Mesodermal cell (in vitro differentiated cells): ENCODE data around the gene CORO2A.
"Not testable (repeated sequence)": the region's sequence is repeated elsewhere in the genome, so short reads cannot be mapped to it uniquely, and the experiment has no call there.

Experiments
- H3K27ac ChIP-seq: 2 replicates; pipeline ENCODE4 v1.7.0; 2013; ENCODE audit warnings: mild to moderate bottlenecking, low read depth, low read length, moderate library complexity; ENCODE audit not compliant: severe bottlenecking
- H3K36me3 ChIP-seq: 2 replicates; pipeline ENCODE4 v1.7.1; 2013; ENCODE audit warnings: mild to moderate bottlenecking, low read length, moderate library complexity; ENCODE audit not compliant: control insufficient read depth, insufficient read depth
- H3K4me1 ChIP-seq: one replicate; pipeline ENCODE4 v1.7.1; 2013; ENCODE audit warnings: mild to moderate bottlenecking, low read length; ENCODE audit not compliant: insufficient read depth, control insufficient read depth, poor library complexity, severe bottlenecking
- H3K4me3 ChIP-seq: 2 replicates; pipeline ENCODE4 v1.7.0; 2013; ENCODE audit warnings: low read length, control low read depth, mild to moderate bottlenecking; ENCODE audit not compliant: insufficient read depth, poor library complexity, severe bottlenecking; ENCODE audit errors: extremely low read depth
- H3K9me3 ChIP-seq: 2 replicates; pipeline ENCODE4 v1.7.1; 2013; ENCODE audit warnings: mild to moderate bottlenecking, low read length, moderate library complexity; ENCODE audit not compliant: control insufficient read depth
- WGBS, 2 experiments: methylation state at CpG; one replicate each; pipeline ENCODE4 v1.1.5; 2013; ENCODE audit warnings: missing lambda C conversion rate in 2 of 2; ENCODE audit not compliant: insufficient coverage in 2 of 2; 5-methylcytosine and 5-hydroxymethylcytosine counted together

Gene CORO2A

DNA sequence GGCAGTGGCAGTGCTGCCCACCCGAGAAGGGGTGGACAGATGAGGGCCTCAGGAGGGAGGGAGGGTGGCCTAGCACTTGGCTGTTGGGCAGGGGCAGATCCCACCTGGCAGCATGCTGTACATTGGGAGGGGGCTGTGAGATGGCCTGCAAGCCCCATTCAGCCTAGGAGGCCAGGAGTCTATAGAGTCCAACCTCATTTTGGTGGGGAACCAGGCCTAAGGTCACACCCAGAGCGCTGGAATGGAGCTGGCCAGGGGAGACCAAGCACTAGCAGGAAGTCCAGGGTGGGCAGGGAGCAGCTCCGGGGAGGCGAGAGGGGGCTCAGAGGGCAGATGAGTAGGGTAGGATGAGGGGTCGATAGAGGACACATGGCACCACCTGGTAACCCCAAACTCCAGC, 96.3 kb downstream of the CORO2A start:
- Histone ChIP-seq H3K36me3 (no peaks in the 10 kb centered on the region), H3K9me3 (no peaks in the 10 kb centered on the region), H3K4me1 (no peaks in the 10 kb centered on the region), H3K4me3 (no peak overlapping the region), H3K27ac (no peak overlapping the region)
- 96 to 100% methylated on average over 1 to 4 of the region's 5 CpGs for WGBS, 2 experiments

GRCh38 chr9:98095401-98095800, 97.0 kb downstream of the CORO2A start:
- H3K9me3 ChIP-seq, result no peaks in the 10 kb centered on the region
- no peaks in the 10 kb centered on the region for H3K36me3 ChIP-seq
- WGBS, 2 experiments, result 92 to 94% methylated on average over 5 to 7 of the region's 7 CpGs
- no peak overlapping the region for H3K4me3 ChIP-seq
- no peaks in the 10 kb centered on the region for H3K4me1 ChIP-seq
- H3K27ac ChIP-seq, result no peak overlapping the region

- H3K9me3 ChIP-seq, result no peaks in the 10 kb centered on the region
- no peaks in the 10 kb centered on the region for H3K36me3 ChIP-seq
- H3K4me3 ChIP-seq, result no peak overlapping the region
- no peak overlapping the region for H3K27ac ChIP-seq
- 91 to 93% methylated on average over 16 of the region's 16 CpGs for WGBS, 2 experiments
- H3K4me1 ChIP-seq, result no peaks in the 10 kb centered on the region
Observed at GRCh38 chr9:98094851-98095250, 97.6 kb downstream of the CORO2A start.

DNA sequence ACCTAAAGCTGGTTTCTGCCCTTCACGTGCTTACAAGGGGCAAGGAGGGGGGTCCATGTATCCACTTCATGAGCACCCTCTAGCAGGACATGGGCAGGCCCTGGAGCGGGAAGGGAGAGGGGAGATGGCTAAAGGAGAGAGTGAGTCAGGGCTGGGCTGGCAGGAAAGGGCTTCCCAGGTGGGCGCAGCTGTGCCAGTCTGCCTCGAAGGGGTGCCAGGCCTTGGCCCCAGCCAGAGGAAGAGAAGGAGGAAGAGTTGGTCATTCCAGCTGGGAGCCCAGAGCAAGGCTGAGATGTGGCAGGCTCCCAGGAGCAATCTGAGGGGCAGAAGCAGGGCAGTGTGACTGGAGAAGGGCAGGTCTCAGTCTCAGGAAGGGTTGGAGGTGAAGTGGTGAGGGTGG, 98.1 kb downstream of the CORO2A start:
- 100% methylated on average over 2 of the region's 4 CpGs for WGBS, 2 experiments
- Histone ChIP-seq H3K36me3 (no peaks in the 10 kb centered on the region), H3K4me1 (no peaks in the 10 kb centered on the region), H3K27ac (no peak overlapping the region), H3K9me3 (no peaks in the 10 kb centered on the region), H3K4me3 (no peak overlapping the region)

- H3K9me3 ChIP-seq, result no peaks in the 10 kb centered on the region
- no peak overlapping the region for H3K4me3 ChIP-seq
- H3K36me3 ChIP-seq, result no peaks in the 10 kb centered on the region
- no peak overlapping the region for H3K27ac ChIP-seq
- no peaks in the 10 kb centered on the region for H3K4me1 ChIP-seq
- 88 to 93% methylated on average over 8 to 11 of the region's 11 CpGs for WGBS, 2 experiments
Observed at GRCh38 chr9:98092613-98092931, 99.9 kb downstream of the CORO2A start.

GRCh38 chr9:98091735-98092612, 100.5 kb downstream of the CORO2A start:
- no peak overlapping the region for H3K27ac ChIP-seq
- no peaks in the 10 kb centered on the region for H3K36me3 ChIP-seq
- no peaks in the 10 kb centered on the region for H3K9me3 ChIP-seq
- no peak overlapping the region for H3K4me3 ChIP-seq
- WGBS, 2 experiments, result 74 to 75% methylated on average over 10 to 13 of the region's 17 CpGs
- H3K4me1 ChIP-seq, result no peaks in the 10 kb centered on the region

DNA sequence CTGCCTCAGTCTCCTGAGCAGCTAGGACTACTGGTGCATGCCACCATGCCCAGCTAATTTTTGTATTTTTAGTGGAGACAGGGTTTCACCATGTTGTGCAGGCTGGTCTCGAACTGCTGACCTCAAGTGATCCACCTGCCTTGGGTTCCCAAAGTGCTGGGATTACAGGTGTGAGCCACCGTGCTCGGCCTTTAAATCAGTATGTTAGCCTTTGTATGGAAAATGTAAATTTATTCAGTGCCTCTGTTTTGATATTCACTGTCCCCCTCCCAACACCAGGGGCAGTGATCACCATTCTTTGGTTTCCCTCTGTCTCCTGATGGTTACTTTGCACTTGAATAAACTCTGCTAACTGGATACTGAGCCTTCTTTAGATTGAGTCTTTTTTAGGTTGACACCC, 101.8 kb downstream of the CORO2A start:
- not testable (repeated sequence) for H3K4me1 ChIP-seq, H3K36me3 ChIP-seq, H3K9me3 ChIP-seq, H3K27ac ChIP-seq, H3K4me3 ChIP-seq
- 50 to 90% methylated on average over 1 to 3 of the region's 3 CpGs for WGBS, 2 experiments

DNA sequence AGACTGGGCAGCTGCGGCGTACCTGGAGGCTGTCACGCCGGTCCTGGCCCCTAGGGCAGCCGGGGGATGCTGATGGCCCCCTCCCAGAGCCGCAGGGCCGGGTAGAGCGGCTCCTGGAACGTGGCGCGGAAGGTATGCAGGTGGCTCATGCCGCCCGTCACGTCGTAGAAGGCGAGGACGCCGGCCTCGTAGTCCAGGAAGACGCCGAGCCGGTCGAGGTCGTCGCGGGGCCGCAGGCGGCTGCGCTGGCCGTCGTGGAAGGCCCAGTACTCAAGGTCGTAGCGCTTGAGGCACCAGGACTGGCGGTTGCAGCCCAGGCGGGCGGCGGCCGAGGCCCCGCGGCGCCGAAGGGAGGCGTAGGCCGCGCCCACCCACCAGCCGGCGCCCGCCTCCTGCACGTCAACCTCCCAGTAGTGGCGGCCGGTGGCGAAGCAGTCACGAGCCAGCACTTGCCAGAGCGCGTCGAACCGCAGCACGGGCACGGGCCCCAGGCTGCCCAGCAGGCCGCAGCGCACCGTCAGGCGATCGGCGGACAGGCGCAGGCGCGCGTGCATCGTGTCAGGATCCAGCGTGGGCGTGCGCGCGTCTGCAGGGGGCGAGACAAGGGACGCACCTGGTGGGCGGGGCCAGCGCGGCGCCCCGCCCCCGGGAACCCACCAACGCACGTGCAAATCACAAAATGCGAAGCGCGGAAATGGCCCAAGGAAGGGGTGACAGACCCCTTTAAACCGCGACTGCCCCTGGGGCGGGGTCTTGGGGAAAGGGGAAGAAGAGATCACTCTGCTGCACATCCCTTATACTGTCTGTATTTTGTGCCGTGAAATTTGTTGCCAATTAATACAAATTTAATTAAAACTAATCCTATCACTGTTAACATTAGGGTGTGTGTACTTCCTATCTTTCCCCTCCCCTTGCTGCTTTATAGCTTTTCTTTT, 104.8 kb downstream of the CORO2A start:
- Histone ChIP-seq H3K36me3 (peaks cover 18% of the 10 kb centered on the region), H3K4me1 (no peaks in the 10 kb centered on the region), H3K9me3 (no peaks in the 10 kb centered on the region), H3K4me3 (no peak overlapping the region), H3K27ac (no peak overlapping the region)
- WGBS, 2 experiments, result 93 to 97% methylated on average over 56 to 90 of the region's 92 CpGs

GRCh38 chr9:98086461-98086860, 106.0 kb downstream of the CORO2A start:
- H3K27ac ChIP-seq, result no peak overlapping the region
- no peaks in the 10 kb centered on the region for H3K9me3 ChIP-seq
- 92 to 95% methylated on average over 4 of the region's 4 CpGs for WGBS, 2 experiments
- no peaks in the 10 kb centered on the region for H3K4me1 ChIP-seq
- H3K4me3 ChIP-seq, result no peak overlapping the region
- peaks cover 30% of the 10 kb centered on the region for H3K36me3 ChIP-seq

- H3K27ac ChIP-seq, result no peak overlapping the region
- no peaks in the 10 kb centered on the region for H3K9me3 ChIP-seq
- H3K4me3 ChIP-seq, result no peak overlapping the region
- peaks cover 36% of the 10 kb centered on the region for H3K36me3 ChIP-seq
- WGBS, 2 experiments, result 73 to 79% methylated on average over 5 to 7 of the region's 7 CpGs
- peaks cover 4% of the 10 kb centered on the region for H3K4me1 ChIP-seq
Observed at GRCh38 chr9:98085944-98086343, 106.5 kb downstream of the CORO2A start.
